ENCODE measurements around the gene WNT5A. TPM values are rescaled to one million over a fixed set of nuclear protein-coding genes. Genes with fewer than 3 reads are reported as not detected.

Gene WNT5A
- total RNA-seq, 1 donor from 2014 or later = 27.2 TPM

DNA sequence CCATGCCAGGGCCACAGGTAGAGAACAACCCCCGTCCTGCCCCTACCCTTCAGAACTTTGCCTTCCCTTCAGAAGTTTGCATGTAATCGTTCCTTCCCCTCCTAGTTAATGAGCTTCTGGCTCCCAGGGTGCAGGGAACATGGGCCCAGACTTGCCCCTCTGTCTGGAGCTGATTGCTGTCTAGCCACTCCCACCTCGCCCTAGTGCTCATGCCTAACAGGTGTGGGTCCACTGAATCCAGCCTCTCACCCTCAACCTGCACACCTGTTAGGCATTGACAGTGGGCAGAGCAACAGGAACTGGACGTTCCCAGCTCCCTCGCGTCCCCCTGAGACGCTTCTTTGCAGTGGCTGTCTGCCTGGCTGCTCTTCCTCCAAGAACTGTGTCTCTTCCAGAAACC is 40.3 kb downstream of the WNT5A start:
- intact Hi-C loops (cut with DNase I) = no loop called here
- Histone ChIP-seq H3K27ac (no peak overlapping the region), H3K36me3 (no peaks in the 10 kb centered on the region), H3K4me3 (no peak overlapping the region), H3K4me1 (no peaks in the 10 kb centered on the region), H3K27me3 (ENCODE audit: low read depth) (no peaks in the 10 kb centered on the region), H3K9me3 (no peaks in the 10 kb centered on the region)
- TF ChIP-seq, protein P1, sequence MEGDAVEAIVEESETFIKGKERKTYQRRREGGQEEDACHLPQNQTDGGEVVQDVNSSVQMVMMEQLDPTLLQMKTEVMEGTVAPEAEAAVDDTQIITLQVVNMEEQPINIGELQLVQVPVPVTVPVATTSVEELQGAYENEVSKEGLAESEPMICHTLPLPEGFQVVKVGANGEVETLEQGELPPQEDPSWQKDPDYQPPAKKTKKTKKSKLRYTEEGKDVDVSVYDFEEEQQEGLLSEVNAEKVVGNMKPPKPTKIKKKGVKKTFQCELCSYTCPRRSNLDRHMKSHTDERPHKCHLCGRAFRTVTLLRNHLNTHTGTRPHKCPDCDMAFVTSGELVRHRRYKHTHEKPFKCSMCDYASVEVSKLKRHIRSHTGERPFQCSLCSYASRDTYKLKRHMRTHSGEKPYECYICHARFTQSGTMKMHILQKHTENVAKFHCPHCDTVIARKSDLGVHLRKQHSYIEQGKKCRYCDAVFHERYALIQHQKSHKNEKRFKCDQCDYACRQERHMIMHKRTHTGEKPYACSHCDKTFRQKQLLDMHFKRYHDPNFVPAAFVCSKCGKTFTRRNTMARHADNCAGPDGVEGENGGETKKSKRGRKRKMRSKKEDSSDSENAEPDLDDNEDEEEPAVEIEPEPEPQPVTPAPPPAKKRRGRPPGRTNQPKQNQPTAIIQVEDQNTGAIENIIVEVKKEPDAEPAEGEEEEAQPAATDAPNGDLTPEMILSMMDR (IDR thresholded peaks at IDR 0.05) = no peak
- no peak for ATAC-seq
- no peak for DNase-seq

DNA sequence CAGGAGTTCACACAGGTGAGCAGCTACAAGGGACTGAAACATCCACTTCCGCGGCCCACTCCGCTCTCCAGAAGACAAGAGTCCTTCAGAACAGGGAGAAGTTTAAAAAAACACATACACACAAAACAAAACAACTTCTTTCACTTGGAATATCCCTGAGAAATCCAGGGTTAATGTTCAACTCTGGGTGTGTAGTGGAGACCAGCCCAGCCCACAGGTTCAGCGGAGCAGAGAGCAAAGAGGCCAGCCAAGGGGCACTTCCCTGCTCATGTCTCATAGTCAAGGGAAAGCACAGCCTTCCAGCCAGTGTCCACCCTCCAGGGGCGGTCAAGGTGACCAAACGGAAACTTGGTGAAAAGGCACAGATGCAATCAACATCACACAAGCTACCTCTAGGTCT is 41.6 kb downstream of the WNT5A start:
- H3K36me3 ChIP-seq = no peaks in the 10 kb centered on the region
- H3K27me3 ChIP-seq (ENCODE audit: low read depth) = no peaks in the 10 kb centered on the region
- H3K27ac ChIP-seq = no peak overlapping the region
- H3K4me3 ChIP-seq = no peak overlapping the region
- peak; percentile 70 for DNase-seq
- ATAC-seq = peak; percentile 90
- no peaks in the 10 kb centered on the region for H3K4me1 ChIP-seq
- intact Hi-C loops (cut with DNase I) = no loop called here
- no peaks in the 10 kb centered on the region for H3K9me3 ChIP-seq
- TF ChIP-seq, protein P1 (IDR thresholded peaks at IDR 0.05) = no peak

DNA sequence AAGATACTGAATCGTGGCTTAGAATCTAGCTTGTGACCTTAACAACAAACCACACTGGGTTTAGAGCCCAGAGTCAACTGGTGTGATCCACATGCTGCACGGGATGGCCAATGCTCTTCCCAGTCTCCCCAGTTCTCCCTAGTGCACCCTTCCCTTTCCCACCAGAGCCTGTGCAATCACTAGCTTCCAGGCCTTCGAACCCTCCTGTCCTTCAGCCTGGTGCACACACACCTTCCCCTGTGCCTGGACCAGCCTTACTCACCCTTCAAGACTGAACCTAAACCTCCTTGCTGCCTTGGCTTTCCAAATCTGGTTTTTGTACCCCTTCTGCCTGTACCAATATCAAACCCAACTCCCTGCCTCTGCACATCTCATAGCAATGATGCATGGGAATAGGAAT is 43.8 kb downstream of the WNT5A start:
- Histone ChIP-seq H3K36me3 (no peaks in the 10 kb centered on the region), H3K9me3 (no peaks in the 10 kb centered on the region), H3K27ac (no peak overlapping the region), H3K4me1 (peaks cover 4% of the 10 kb centered on the region), H3K27me3 (ENCODE audit: low read depth) (no peaks in the 10 kb centered on the region), H3K4me3 (no peak overlapping the region)
- TF ChIP-seq, protein P1 (IDR thresholded peaks at IDR 0.05) = no peak
- ATAC-seq (no peak), DNase-seq (no peak)
- intact Hi-C loops (cut with DNase I) = no loop called here

DNA sequence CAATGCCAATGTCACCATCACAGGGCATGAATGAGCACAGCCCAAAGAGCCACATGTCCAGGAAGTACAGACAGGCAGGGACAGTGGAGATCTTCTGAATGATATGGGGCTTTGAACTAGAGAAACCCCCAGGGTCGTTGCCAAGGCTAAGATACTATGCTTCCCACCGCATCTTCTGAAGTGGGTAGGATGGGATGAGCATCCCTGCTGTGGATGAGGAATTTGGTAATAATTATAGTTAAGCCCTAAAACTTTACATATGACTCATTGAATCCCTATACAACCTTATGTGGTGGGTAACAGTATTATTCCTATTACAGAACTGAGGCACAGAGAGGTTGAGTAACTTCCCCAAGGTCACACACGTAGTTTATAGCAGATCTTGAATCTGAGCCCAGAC is 44.2 kb downstream of the WNT5A start:
- Histone ChIP-seq H3K36me3 (no peaks in the 10 kb centered on the region), H3K9me3 (no peaks in the 10 kb centered on the region), H3K27ac (no peak overlapping the region), H3K4me3 (no peak overlapping the region), H3K27me3 (ENCODE audit: low read depth) (no peaks in the 10 kb centered on the region), H3K4me1 (peaks cover 4% of the 10 kb centered on the region)
- ATAC-seq (no peak), DNase-seq (no peak)
- TF ChIP-seq, protein P1 (IDR thresholded peaks at IDR 0.05) = no peak
- intact Hi-C loops (cut with DNase I) = no loop called here

DNA sequence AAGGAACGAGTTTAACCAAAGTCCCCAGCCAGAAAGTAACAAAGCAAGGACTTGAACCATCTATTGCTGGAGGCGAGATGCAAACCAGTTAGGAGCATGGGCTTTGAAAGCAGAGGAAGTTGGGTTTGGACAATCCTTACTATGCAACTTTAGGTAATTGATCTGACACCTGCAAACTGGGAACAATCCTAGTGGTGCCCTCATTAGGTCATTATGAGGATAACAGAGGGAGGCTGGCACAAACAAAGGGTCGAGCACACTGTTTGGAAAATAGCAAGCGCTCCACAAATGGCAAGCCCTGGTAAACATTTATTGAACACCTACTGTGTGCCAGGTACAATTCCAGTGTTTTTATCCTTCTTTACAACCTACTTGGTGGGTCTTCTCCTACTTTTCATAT is 45.6 kb downstream of the WNT5A start:
- ATAC-seq (no peak), DNase-seq (no peak)
- TF ChIP-seq, protein P1 (IDR thresholded peaks at IDR 0.05) = no peak
- no peaks in the 10 kb centered on the region for H3K36me3 ChIP-seq
- no peak overlapping the region for H3K4me3 ChIP-seq
- H3K27me3 ChIP-seq (ENCODE audit: low read depth) = no peaks in the 10 kb centered on the region
- H3K9me3 ChIP-seq = no peaks in the 10 kb centered on the region
- peaks cover 4% of the 10 kb centered on the region for H3K4me1 ChIP-seq
- intact Hi-C loops (cut with DNase I) = no loop called here
- H3K27ac ChIP-seq = no peak overlapping the region

Measured in lower lobe of right lung (tissue), 2 donors.